ENCODE results near the gene RABL6.

DNA sequence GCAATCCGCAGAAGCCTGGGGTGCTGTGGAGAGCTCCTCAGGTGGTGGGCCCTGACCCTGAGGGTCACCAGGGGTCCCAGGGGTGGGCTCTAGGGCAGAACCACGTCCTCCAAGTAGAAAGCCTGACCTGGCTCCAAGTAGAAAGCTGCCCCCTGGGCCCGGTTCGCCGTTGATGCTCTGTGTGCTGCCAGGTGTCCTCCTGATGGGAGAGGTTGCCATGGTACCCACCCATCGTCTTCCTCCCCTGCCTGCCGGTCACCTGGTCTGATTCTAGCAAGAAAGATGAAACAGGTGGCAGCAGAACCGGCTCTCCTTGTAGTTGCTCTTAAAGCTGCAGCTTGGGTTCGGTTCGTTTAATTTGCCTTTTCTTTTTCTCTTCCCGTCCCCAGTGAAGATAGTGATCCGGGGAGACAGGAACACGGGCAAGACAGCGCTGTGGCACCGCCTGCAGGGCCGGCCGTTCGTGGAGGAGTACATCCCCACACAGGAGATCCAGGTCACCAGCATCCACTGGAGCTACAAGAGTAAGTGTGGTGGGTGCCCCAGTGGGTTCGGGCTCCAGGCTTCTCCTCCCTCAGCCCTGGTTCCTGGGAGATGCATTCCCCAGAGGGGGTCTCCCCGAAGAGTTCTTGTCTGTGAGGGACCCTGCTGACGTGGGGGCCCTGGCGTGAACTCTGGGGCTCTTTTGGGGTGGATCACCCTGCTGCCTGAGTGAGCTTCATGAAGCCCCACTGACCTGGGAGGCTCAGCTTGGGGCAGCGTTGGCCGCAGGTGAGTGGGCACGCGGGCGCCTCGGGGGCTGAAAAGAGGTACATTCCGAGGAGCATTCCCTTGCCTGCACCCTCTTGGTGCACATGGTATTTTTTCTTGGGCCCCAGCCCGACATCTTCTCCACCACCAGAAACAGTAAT lies 15.6 kb downstream of the RABL6 start:
- TF ChIP-seq POLR2AphosphoS5 (IDR thresholded peaks at IDR 0.05; ENCODE audit: low read depth, low read length) (no peak), TAF1 (IDR thresholded peaks at IDR 0.05; ENCODE audit: borderline replicate concordance, insufficient read depth, low read length) (no peak), FOXP2 (optimal IDR thresholded peaks at IDR 0.05; ENCODE audit: borderline replicate concordance, extremely low read depth, extremely low read length, insufficient read depth) (no peak), REST (IDR thresholded peaks at IDR 0.05; ENCODE audit: insufficient read depth in 1 of 2, low read depth in 2 of 2, low read length in 2 of 2) (no peak), SIN3A (IDR thresholded peaks at IDR 0.05; ENCODE audit: borderline replicate concordance, insufficient read depth, low read length) (no peak)

All from PFSK-1 (cell line).